K562 (cell line): Measurements from ENCODE around the gene PRTN3. TPM values are rescaled to one million over a fixed set of nuclear protein-coding genes. Genes with fewer than 3 reads are reported as not detected.

ENCODE experiments used
- CBX8 ChIP-seq: fragments of 200-600 bp; sonication (generic); IDR thresholded peaks from 2 replicates; pipeline ENCODE4 v1.6.1; 2012; ENCODE audit warnings: borderline replicate concordance, mixed run types, low read depth, mild to moderate bottlenecking, moderate library complexity, mixed read lengths, low read length, control low read depth, inconsistent platforms; ENCODE audit not compliant: poor library complexity, severe bottlenecking; ENCODE audit errors: extremely low read depth
- CREBBP ChIP-seq: IDR thresholded peaks from one replicate; pipeline ENCODE4 v1.6.1; 2012; ENCODE audit warnings: low read depth, mild to moderate bottlenecking, control low read depth, inconsistent platforms, low read length
- FOXA3 ChIP-seq, 2 experiments: fragments of 450-650 bp in 1 of 2; sonication (generic) in 1 of 2; formaldehyde crosslinking; IDR thresholded peaks in 1 of 2; conservative IDR thresholded peaks in 1 of 2; 2 replicates each; pipeline versions ENCODE4 v1.4.0 to v1.8.0; 2020 to 2022; ENCODE audit warnings: mild to moderate bottlenecking in 2 of 2, missing genetic modification reagents in 1 of 2
- FOXP1 ChIP-seq: sonication (generic); formaldehyde crosslinking; IDR thresholded peaks from 2 replicates; pipeline ENCODE4 v1.8.0; 2022; ENCODE audit warnings: mild to moderate bottlenecking, missing genetic modification reagents
- GABPA ChIP-seq: fragments of 200-800 bp; sonication (Bioruptor generic); conservative IDR thresholded peaks from 2 replicates; pipeline ENCODE4 v1.6.1; 2016; ENCODE audit warnings: low read depth, missing genetic modification characterization, missing compliant biosample characterization
- GTF2E2 ChIP-seq: fragments of 200-800 bp; sonication (Bioruptor generic); IDR thresholded peaks from 2 replicates; pipeline ENCODE4 v1.6.1; 2016; ENCODE audit warnings: missing genetic modification characterization, missing compliant biosample characterization
- NR1H2 ChIP-seq: sonication (generic); formaldehyde crosslinking; IDR thresholded peaks from 2 replicates; pipeline ENCODE4 v1.4.0; 2020; ENCODE audit warnings: mild to moderate bottlenecking, missing genetic modification reagents
- RBM34 ChIP-seq: fragments of 200-400 bp; formaldehyde crosslinking; IDR thresholded peaks from 2 replicates; pipeline ENCODE4 v1.6.1; 2018; ENCODE audit warnings: low read length, borderline replicate concordance; ENCODE audit not compliant: insufficient read depth
- ZBED1 ChIP-seq: IDR thresholded peaks from 2 replicates; pipeline ENCODE4 v1.6.1; 2014
- ZBTB7A ChIP-seq: IDR thresholded peaks from 2 replicates; pipeline ENCODE4 v1.6.1; 2011; ENCODE audit warnings: low read depth, mild to moderate bottlenecking, low read length, moderate library complexity, borderline replicate concordance; ENCODE audit not compliant: control insufficient read depth
- ZNF431 ChIP-seq: sonication (generic); formaldehyde crosslinking; IDR thresholded peaks from 2 replicates; pipeline ENCODE4 v1.8.0; 2022; ENCODE audit warnings: mild to moderate bottlenecking, missing genetic modification reagents
- ZNF511 ChIP-seq: sonication (generic); formaldehyde crosslinking; IDR thresholded peaks from 2 replicates; pipeline ENCODE4 v1.8.0; 2022; ENCODE audit warnings: mild to moderate bottlenecking, missing genetic modification reagents
- polyA plus RNA-seq, 8 experiments: library from polyadenylated mRNA; depleted of rRNA in 4 of 8; stranded (reverse) in 5 of 8; unstranded in 3 of 8; fragments of >200 nt; fragmentation: Nextera tagmentation in 2 of 8; fragmentation: Illumina TruSeq in 1 of 8; extraction: Ambion mirVana in 2 of 8; extraction: Trizol in 1 of 8; gene quantifications; 2 replicates each; pipeline versions ENCODE4 v1.2.1 to v1.2.3, GENCODE V29; 2011 to 2014; ENCODE audit warnings: inconsistent platforms in 1 of 8, missing spikeins in 1 of 8
- total RNA-seq, 7 experiments: library from RNA; depleted of rRNA in 6 of 7; stranded (reverse); fragments of >200 nt in 6 of 7; fragmentation: Illumina TruSeq in 2 of 7; extraction: Trizol in 2 of 7; gene quantifications; 2 replicates each; pipeline versions ENCODE4 v1.2.1 to v1.2.3, GENCODE V29; 2011 to 2021; ENCODE audit warnings: low replicate concordance in 1 of 7
- TF ChIP-seq, protein P1 (sequence below): IDR thresholded peaks from 3 replicates; pipeline ENCODE4 v1.6.1; 2011; ENCODE audit warnings: borderline replicate concordance, mild to moderate bottlenecking; ENCODE audit not compliant: insufficient read length, insufficient read depth
- TF ChIP-seq, protein P2 (sequence below): sonication (generic); formaldehyde crosslinking; IDR thresholded peaks from 2 replicates; pipeline ENCODE4 v1.8.1; 2022; ENCODE audit warnings: missing genetic modification reagents
- TF ChIP-seq, protein P3 (sequence below): fragments of 250-450 bp; sonication (Bioruptor Pico); IDR thresholded peaks from 2 replicates; pipeline ENCODE4 v1.4.0; 2020; ENCODE audit warnings: mild to moderate bottlenecking
- TF ChIP-seq, protein P4 (sequence below): sonication (generic); formaldehyde crosslinking; IDR thresholded peaks from 2 replicates; pipeline ENCODE4 v1.8.0; 2023; ENCODE audit warnings: mild to moderate bottlenecking, missing genetic modification reagents

PRTN3 gene
- total and polyA plus RNA-seq, 9 of the 15 experiments (the other 6 are each of a cell fraction or from before 2014, with no cell fraction given): 0.14 to 0.86 (median 0.43) TPM; not detected in 3

GRCh38 chr19:795691-796581, 44.9 kb upstream of the PRTN3 start (continued):
- no peak for TF ChIP-seq FOXA3 (CRISPR knock-in tag; conservative IDR thresholded peaks at IDR 0.05 in 1 of 2, IDR thresholded peaks at IDR 0.05 in 1 of 2)
- TF ChIP-seq, protein P1, sequence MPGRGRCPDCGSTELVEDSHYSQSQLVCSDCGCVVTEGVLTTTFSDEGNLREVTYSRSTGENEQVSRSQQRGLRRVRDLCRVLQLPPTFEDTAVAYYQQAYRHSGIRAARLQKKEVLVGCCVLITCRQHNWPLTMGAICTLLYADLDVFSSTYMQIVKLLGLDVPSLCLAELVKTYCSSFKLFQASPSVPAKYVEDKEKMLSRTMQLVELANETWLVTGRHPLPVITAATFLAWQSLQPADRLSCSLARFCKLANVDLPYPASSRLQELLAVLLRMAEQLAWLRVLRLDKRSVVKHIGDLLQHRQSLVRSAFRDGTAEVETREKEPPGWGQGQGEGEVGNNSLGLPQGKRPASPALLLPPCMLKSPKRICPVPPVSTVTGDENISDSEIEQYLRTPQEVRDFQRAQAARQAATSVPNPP: no peak
- TF ChIP-seq, protein P2, sequence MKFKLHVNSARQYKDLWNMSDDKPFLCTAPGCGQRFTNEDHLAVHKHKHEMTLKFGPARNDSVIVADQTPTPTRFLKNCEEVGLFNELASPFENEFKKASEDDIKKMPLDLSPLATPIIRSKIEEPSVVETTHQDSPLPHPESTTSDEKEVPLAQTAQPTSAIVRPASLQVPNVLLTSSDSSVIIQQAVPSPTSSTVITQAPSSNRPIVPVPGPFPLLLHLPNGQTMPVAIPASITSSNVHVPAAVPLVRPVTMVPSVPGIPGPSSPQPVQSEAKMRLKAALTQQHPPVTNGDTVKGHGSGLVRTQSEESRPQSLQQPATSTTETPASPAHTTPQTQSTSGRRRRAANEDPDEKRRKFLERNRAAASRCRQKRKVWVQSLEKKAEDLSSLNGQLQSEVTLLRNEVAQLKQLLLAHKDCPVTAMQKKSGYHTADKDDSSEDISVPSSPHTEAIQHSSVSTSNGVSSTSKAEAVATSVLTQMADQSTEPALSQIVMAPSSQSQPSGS (CRISPR knock-in tag): no peak
- TF ChIP-seq CREBBP: no peak
- no peak for TF ChIP-seq CBX8
- no peak for TF ChIP-seq NR1H2 (CRISPR knock-in tag)
- no peak for TF ChIP-seq FOXP1
- 0 out of 2 replicates have a peak, but pooled peaks have one; percentile 30 for TF ChIP-seq GTF2E2 (tag)
- 0 out of 2 replicates have a peak, but pooled peaks have one; percentile 14 for TF ChIP-seq ZNF511 (CRISPR knock-in tag)
- TF ChIP-seq GABPA (tag): no peak
- TF ChIP-seq RBM34: no peak
- TF ChIP-seq ZNF431 (CRISPR knock-in tag): 0 out of 2 replicates have a peak, but pooled peaks have one; percentile 8
- TF ChIP-seq, protein P3, sequence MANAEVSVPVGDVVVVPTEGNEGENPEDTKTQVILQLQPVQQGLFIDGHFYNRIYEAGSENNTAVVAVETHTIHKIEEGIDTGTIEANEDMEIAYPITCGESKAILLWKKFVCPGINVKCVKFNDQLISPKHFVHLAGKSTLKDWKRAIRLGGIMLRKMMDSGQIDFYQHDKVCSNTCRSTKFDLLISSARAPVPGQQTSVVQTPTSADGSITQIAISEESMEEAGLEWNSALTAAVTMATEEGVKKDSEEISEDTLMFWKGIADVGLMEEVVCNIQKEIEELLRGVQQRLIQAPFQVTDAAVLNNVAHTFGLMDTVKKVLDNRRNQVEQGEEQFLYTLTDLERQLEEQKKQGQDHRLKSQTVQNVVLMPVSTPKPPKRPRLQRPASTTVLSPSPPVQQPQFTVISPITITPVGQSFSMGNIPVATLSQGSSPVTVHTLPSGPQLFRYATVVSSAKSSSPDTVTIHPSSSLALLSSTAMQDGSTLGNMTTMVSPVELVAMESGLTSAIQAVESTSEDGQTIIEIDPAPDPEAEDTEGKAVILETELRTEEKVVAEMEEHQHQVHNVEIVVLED (CRISPR knock-in tag): no peak
- TF ChIP-seq, protein P4, sequence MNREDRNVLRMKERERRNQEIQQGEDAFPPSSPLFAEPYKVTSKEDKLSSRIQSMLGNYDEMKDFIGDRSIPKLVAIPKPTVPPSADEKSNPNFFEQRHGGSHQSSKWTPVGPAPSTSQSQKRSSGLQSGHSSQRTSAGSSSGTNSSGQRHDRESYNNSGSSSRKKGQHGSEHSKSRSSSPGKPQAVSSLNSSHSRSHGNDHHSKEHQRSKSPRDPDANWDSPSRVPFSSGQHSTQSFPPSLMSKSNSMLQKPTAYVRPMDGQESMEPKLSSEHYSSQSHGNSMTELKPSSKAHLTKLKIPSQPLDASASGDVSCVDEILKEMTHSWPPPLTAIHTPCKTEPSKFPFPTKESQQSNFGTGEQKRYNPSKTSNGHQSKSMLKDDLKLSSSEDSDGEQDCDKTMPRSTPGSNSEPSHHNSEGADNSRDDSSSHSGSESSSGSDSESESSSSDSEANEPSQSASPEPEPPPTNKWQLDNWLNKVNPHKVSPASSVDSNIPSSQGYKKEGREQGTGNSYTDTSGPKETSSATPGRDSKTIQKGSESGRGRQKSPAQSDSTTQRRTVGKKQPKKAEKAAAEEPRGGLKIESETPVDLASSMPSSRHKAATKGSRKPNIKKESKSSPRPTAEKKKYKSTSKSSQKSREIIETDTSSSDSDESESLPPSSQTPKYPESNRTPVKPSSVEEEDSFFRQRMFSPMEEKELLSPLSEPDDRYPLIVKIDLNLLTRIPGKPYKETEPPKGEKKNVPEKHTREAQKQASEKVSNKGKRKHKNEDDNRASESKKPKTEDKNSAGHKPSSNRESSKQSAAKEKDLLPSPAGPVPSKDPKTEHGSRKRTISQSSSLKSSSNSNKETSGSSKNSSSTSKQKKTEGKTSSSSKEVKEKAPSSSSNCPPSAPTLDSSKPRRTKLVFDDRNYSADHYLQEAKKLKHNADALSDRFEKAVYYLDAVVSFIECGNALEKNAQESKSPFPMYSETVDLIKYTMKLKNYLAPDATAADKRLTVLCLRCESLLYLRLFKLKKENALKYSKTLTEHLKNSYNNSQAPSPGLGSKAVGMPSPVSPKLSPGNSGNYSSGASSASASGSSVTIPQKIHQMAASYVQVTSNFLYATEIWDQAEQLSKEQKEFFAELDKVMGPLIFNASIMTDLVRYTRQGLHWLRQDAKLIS (CRISPR knock-in tag): no peak
- TF ChIP-seq ZBED1: no peak
- TF ChIP-seq ZBTB7A: peak; percentile 47; the same call in 1 of the 2 replicates
